Measurements from ENCODE around the gene SMIM17. TPM values are rescaled to one million over a fixed set of nuclear protein-coding genes. Genes with fewer than 3 reads are reported as not detected.
A peak's percentile ranks its signal among the peaks of the same experiment; 100 is the strongest.

Gene SMIM17
- total RNA-seq, 1 donor from 2014 or later: not detected

GRCh38 chr19:56625708-56626107 lies 17.3 kb upstream of the SMIM17 start:
- no peak for DNase-seq
- TF ChIP-seq CTCF (IDR thresholded peaks at IDR 0.05; ENCODE audit: borderline replicate concordance): no peak
- Histone ChIP-seq H3K4me1 (no peaks in the 10 kb centered on the region), H3K27ac (replicated peaks) (no peak overlapping the region), H3K27me3 (ENCODE audit: low read depth) (no peaks in the 10 kb centered on the region), H3K36me3 (peaks cover 66% of the 10 kb centered on the region), H3K4me3 (no peak overlapping the region), H3K9me3 (replicated peaks) (peaks cover 91% of the 10 kb centered on the region)
- intact Hi-C loops (cut with micrococcal nuclease): no loop called here

GRCh38 chr19:56633021-56633420 lies 9.9 kb upstream of the SMIM17 start:
- H3K36me3 ChIP-seq: peaks cover 28% of the 10 kb centered on the region
- DNase-seq: no peak
- TF ChIP-seq CTCF (IDR thresholded peaks at IDR 0.05; ENCODE audit: borderline replicate concordance): no peak

GRCh38 chr19:56637976-56638555 lies 4.9 kb upstream of the SMIM17 start:
- Histone ChIP-seq H3K36me3 (peaks cover 5% of the 10 kb centered on the region), H3K27ac (replicated peaks) (no peak overlapping the region), H3K9me3 (replicated peaks) (peaks cover 45% of the 10 kb centered on the region), H3K27me3 (ENCODE audit: low read depth) (peaks cover 13% of the 10 kb centered on the region), H3K4me1 (no peaks in the 10 kb centered on the region), H3K4me3 (no peak overlapping the region)
- TF ChIP-seq CTCF (IDR thresholded peaks at IDR 0.05; ENCODE audit: borderline replicate concordance): no peak
- intact Hi-C loops (cut with micrococcal nuclease): no loop called here
- peak; percentile 72 for DNase-seq

More at GRCh38 chr19:56633021-56633420, 9.9 kb upstream of the SMIM17 start:
- no peak overlapping the region for H3K4me3 ChIP-seq
- peaks cover 84% of the 10 kb centered on the region for H3K9me3 ChIP-seq (replicated peaks)
- no peaks in the 10 kb centered on the region for H3K4me1 ChIP-seq
- H3K27ac ChIP-seq (replicated peaks): no peak overlapping the region
- H3K27me3 ChIP-seq (ENCODE audit: low read depth): no peaks in the 10 kb centered on the region
- intact Hi-C loops (cut with micrococcal nuclease): no loop called here

GRCh38 chr19:56639217-56639616 lies 3.7 kb upstream of the SMIM17 start:
- peaks cover 34% of the 10 kb centered on the region for H3K9me3 ChIP-seq (replicated peaks)
- H3K36me3 ChIP-seq: peaks cover under 1% of the 10 kb centered on the region
- H3K27ac ChIP-seq (replicated peaks): no peak overlapping the region
- TF ChIP-seq CTCF (IDR thresholded peaks at IDR 0.05; ENCODE audit: borderline replicate concordance): no peak
- no peaks in the 10 kb centered on the region for H3K4me1 ChIP-seq
- H3K4me3 ChIP-seq: no peak overlapping the region
- intact Hi-C loops (cut with micrococcal nuclease): no loop called here
- DNase-seq: no peak
- peaks cover 24% of the 10 kb centered on the region for H3K27me3 ChIP-seq (ENCODE audit: low read depth)

DNA sequence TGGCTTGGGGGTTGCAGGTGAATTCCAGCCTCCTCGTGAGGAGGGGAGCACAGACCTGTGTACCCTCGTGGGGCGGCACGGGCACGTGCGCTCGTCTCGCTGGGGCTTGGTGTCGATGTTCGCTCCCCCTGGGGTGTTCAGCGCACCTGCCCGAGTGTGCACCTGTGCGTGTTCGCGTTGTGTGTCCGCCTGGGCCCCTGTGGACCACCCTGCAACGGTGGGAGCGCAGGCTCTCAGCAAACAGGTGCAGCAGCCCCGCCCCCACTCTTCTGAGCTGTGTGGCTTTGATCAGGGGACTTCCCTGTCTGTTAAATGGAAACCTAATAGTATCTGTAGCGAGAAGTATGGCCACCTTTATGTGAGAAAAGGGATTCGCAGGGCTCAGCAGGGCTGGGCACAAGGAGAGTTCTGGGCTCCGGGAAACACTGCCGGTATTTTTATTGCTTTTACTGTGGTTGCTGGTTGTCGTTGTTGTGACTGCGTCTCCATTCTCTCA lies 549 bp downstream of the SMIM17 start:
- Histone ChIP-seq H3K27ac (replicated peaks) (no peak overlapping the region), H3K4me3 (no peak overlapping the region), H3K36me3 (peaks cover 4% of the 10 kb centered on the region), H3K27me3 (ENCODE audit: low read depth) (peaks cover 41% of the 10 kb centered on the region), H3K4me1 (no peaks in the 10 kb centered on the region), H3K9me3 (replicated peaks) (peaks cover 12% of the 10 kb centered on the region)
- no peak for TF ChIP-seq CTCF (IDR thresholded peaks at IDR 0.05; ENCODE audit: borderline replicate concordance)
- intact Hi-C loops (cut with micrococcal nuclease): no loop called here
- DNase-seq: no peak
